Right ventricle myocardium superior (tissue), 1 donor: Measurements from ENCODE around the gene PLPPR1. TPM values are rescaled to one million over a fixed set of nuclear protein-coding genes. Genes with fewer than 3 reads are reported as not detected.
"Not testable (repeated sequence)": the region's sequence is repeated elsewhere in the genome, so short reads cannot be mapped to it uniquely, and the experiment has no call there.

Experiments
- ATAC-seq: fragments of 200-7000 bp; cut with Tn5 transposase; one replicate; pipeline ENCODE4 v1.9.1; 2020; ENCODE audit warnings: mild to moderate bottlenecking; ENCODE audit not compliant: poor library complexity
- DNase-seq: peaks from one replicate; pipeline ENCODE4 v3.0.0-alpha.2; 2020
- intact Hi-C: fragments of 100-400 bp; cut with DNase I; formaldehyde crosslinking; loops from one replicate; pipeline ENCODE4 v1.11.2; 2022
- total RNA-seq: library from RNA; stranded (reverse); fragmentation: NEBNext Ultra II Directional; extraction: Animal tissue kit (Norgen Biotek cat#: 25700); gene quantifications from one replicate; pipeline ENCODE4 v1.2.1, GENCODE V29; 2021
- donor health status: DM: no; HTN: yes; CAD: no; lungs with severe emphysema.

The PLPPR1 gene
- total RNA-seq, 1 donor from 2014 or later: not detected

GRCh38 chr9:101246691-101247090, 218.2 kb downstream of the PLPPR1 start:
- no peak for ATAC-seq
- intact Hi-C loops: no loop called here
- DNase-seq: no peak

DNA sequence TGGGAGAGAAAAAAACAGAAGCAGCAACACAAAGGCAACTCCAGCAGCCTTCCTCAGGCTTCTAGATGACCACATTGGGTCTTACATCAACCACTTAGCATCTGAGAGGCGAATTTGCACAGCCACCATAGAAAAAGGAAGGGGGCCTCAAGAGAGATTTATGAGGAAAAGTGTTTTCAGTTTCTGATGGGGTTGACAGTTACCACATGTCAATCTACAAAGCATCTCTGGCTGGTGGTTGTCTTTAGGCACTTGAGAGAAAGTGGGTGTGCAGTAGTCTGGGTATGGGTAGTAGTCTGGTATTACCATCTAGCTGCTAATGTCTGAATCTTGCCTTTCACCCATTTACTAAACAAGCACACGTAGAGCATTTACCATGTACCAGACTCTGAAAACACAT, 218.8 kb downstream of the PLPPR1 start:
- intact Hi-C loops: no loop called here
- no peak for DNase-seq
- ATAC-seq: no peak

GRCh38 chr9:101254733-101255433, 226.4 kb downstream of the PLPPR1 start:
- intact Hi-C loops: no loop called here
- DNase-seq (no peak), ATAC-seq (no peak)

- DNase-seq: no peak
- intact Hi-C loops: no loop called here
- no peak for ATAC-seq
Measured at GRCh38 chr9:101264727-101265126, 236.2 kb downstream of the PLPPR1 start.

DNA sequence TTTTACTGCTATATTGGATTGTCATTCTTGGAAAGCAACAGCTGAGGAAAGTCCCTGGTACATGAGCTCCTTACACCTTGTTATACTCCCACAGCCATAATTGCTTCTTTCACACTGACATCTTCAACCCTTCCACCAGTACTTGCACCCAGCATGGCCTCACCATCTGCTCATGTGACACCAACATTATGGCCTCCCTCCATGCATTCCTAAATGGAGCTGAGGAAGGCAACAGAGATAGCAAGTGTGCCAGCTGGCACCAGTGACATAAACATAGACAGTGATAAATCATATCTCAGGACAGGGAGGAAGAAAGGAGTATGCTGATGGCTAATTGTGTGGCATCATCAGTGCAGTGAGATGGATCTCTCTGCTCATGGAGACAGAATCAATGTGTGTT, 236.7 kb downstream of the PLPPR1 start:
- intact Hi-C loops: no loop called here
- DNase-seq (no peak), ATAC-seq (no peak)

GRCh38 chr9:101268426-101268825, 239.9 kb downstream of the PLPPR1 start:
- DNase-seq (no peak), ATAC-seq (no peak)
- intact Hi-C loops: no loop called here

DNA sequence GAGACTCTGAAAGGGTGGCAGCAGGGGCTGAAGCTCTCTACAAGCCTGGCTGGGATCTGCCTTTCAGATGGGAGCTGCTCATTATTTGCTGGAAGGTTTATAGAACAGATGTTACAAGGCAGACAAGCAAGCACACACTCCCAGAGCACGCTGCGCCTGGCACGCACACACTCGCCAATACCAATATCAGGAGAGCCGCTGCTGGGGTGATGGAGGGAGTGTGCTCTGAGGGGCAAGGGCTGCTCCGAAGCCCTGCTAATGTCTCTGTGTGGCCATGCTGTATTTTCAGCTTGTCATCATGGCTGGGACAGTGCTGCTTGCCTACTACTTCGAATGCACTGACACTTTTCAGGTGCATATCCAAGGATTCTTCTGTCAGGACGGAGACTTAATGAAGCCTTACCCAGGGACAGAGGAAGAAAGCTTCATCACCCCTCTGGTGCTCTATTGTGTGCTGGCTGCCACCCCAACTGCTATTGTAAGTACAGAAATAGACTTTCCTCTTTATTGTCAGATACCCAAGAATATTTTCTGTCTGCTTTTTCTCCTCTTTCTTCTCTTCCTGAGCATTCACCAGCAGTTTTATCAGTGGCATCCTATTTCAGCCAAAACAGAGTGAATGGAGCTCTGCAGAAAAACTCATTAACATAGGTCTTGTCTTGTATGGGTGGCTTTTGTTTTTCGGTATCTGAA, 241.2 kb downstream of the PLPPR1 start:
- DNase-seq (no peak), ATAC-seq (no peak)
- intact Hi-C loops: no loop called here

GRCh38 chr9:101270302-101270701, 241.8 kb downstream of the PLPPR1 start:
- ATAC-seq (no peak), DNase-seq (no peak)
- intact Hi-C loops: no loop called here

DNA sequence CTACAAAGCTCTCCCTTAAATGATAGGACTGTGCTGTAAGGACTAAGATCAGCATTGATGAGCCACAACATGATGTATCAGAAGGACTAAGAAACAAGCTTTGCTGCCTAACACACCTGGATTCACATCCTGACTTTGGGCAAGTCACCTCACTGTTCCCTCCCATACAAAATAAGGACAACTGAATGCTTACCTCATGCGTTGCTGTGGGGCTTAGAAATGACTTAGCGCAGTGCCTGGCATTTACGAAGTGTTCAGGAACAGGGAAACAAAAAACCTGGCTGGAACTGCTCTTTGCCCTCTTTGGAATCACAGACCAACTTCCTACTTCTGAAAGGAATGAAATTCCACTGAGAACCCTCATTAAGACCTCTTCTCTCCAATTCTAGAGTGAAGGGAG, 242.6 kb downstream of the PLPPR1 start:
- ATAC-seq (no peak), DNase-seq (no peak)
- intact Hi-C loops: no loop called here

DNA sequence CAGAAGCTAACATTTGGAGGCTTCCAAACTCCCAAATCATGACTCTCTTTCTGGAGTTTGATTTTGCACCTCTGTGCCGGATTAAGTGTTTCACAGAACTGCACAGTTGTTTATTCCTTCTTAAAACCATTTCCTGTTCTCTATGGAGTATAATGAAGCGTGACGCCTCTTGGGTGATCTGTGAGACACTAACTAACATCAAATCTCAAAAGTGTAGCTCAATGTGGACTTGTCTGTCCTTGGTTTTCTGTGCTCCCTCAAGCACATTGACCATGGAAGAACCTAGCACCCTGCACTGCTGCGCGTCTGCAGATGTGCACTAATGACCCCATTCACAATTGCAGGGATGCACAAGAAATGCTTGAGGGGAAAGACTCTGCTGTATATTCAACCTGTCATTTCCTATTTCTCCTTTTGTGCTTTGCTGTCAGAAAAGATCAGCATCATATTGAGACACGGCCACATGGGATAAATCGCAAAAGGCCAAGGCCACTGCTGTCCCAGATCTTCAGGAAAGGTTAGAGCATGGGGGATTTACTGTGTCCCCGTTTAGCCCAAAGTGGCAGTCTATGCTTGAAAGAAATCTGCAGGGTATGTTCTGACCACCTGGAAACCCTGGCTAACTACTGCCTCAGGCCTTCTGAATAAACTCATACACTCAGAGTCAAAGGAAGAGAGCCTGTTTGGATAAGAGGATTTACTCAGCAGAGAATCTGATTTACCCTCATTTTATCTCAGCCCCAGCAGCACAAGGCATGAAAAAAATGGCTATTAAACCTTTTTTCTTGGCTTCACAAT, 246.6 kb downstream of the PLPPR1 start:
- intact Hi-C loops: no loop called here

GRCh38 chr9:101275769-101276250, 247.3 kb downstream of the PLPPR1 start:
- DNase-seq (no peak), ATAC-seq (no peak)
- intact Hi-C loops: no loop called here

More for the DNA sequence above, 246.6 kb downstream of the PLPPR1 start:
- DNase-seq: no peak
- ATAC-seq: no peak

DNA sequence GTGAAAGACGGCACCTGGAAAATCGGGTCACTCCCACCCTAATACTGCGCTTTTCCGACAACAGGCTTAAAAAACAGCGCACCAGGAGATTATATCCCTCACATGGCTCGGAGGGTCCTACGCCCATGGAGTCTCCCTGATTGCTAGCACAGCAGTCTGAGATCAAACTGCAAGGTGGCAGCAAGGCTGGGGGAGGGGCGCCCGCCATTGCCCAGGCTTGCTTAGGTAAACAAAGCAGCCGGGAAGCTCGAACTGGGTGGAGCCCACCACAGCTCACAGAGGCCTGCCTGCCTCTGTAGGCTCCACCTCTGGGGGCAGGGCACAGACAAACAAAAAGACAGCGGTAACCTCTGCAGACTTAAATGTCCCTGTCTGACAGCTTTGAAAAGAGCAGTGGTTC, 262.5 kb downstream of the PLPPR1 start:
- ATAC-seq, DNase-seq, intact Hi-C loops: not testable (repeated sequence)

GRCh38 chr9:101299901-101300300, 271.4 kb downstream of the PLPPR1 start:
- intact Hi-C loops: no loop called here
- DNase-seq: no peak
- ATAC-seq: no peak

DNA sequence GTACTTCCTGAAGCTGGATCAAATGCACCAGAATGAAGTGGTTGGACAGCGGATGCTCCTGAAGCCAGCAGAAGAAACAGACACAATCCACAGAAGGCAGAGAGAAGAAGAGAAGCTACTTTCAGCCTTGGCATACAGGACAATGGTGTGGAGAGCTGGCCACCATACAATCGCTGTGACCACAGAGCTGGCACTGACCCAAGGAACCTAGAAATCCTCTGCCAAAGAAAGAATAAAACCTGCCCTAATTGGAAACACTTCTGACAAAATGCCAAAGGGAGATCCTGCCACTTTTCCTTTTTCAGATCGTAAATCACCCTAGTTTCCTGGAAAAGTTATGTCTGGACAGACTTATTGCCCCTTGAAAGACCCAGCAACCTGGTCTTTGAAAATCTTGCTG, 278.5 kb downstream of the PLPPR1 start:
- ATAC-seq (no peak), DNase-seq (no peak)
- intact Hi-C loops: loop anchor here (5.0 kb wide), 1 partner anchor 605 kb away; no protein-coding TSS in a partner anchor

GRCh38 chr9:101307524-101308213, 279.1 kb downstream of the PLPPR1 start:
- no peak for DNase-seq
- ATAC-seq: no peak
- intact Hi-C loops: loop anchor here (5.0 kb wide), 1 partner anchor 605 kb away; no protein-coding TSS in a partner anchor

- intact Hi-C loops: loop anchor here (5.0 kb wide), 1 partner anchor 607 kb away; no protein-coding TSS in a partner anchor
- no peak for DNase-seq
- ATAC-seq: no peak
Measured at GRCh38 chr9:101309139-101309538, 280.6 kb downstream of the PLPPR1 start.

DNA sequence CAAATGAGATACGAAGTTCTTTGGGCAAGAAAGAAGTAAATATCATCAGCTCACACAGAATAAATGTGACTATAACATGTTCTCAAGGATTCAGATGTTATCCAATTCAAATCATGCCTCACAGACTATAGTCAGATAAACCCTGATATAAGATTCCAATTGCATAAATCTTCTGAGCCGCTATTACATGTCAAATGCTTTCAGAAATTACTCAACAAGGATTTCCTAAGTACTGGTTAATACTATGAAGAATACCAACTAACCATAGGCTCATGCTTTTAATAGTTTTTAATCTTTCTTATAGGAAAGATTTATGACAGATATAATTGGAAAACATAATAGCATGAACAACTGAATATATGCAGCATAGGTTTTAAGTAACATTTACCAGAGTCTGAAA, 282.7 kb downstream of the PLPPR1 start:
- DNase-seq (no peak), ATAC-seq (no peak)
- intact Hi-C loops: loop anchor here (2.0 to 5.0 kb wide), 3 partner anchors 192 to 708 kb away; no protein-coding TSS in a partner anchor

- ATAC-seq: no peak
- intact Hi-C loops: loop anchor here (2.0 to 5.0 kb wide), 3 partner anchors 193 to 709 kb away; no protein-coding TSS in a partner anchor
- DNase-seq: no peak
Measured at GRCh38 chr9:101311758-101312420, 283.4 kb downstream of the PLPPR1 start.
